Ovary (tissue), 9 donors: ENCODE results near the gene FPR1. TPM values are rescaled to one million over a fixed set of nuclear protein-coding genes. Genes with fewer than 3 reads are reported as not detected.
A peak's percentile ranks its signal among the peaks of the same experiment; 100 is the strongest.

Experiments
- DNase-seq, 5 donors: peaks; one replicate each; pipeline ENCODE4 v3.0.0-alpha.2; 2019 to 2020
- H3K27ac ChIP-seq, 2 donors: fragments of 200-600 bp; one replicate each; pipeline versions ENCODE4 v1.5.1 to v1.8.0; 2019 to 2022
- H3K27me3 ChIP-seq: fragments of 200-600 bp; one replicate; pipeline ENCODE4 v1.8.0; 2022
- H3K36me3 ChIP-seq: fragments of 200-600 bp; sonication (generic); one replicate; pipeline ENCODE4 v1.5.1; 2019
- H3K4me1 ChIP-seq: one replicate; pipeline ENCODE4 v1.8.1; 2013; ENCODE audit warnings: mild to moderate bottlenecking, moderate library complexity; ENCODE audit not compliant: insufficient read depth
- H3K4me3 ChIP-seq: fragments of 200-600 bp; sonication (generic); one replicate; pipeline ENCODE4 v1.5.1; 2017
- H3K9me3 ChIP-seq, 2 donors: fragments of 200-600 bp in 1 of 2; sonication (generic) in 1 of 2; one replicate each; pipeline versions ENCODE4 v1.5.1 to v1.8.1; 2013 to 2019; ENCODE audit warnings: mild to moderate bottlenecking in 1 of 2, moderate library complexity in 1 of 2
- CTCF ChIP-seq, 3 donors: fragments of 450-650 bp in 2 of 3; fragments of 200-600 bp in 1 of 3; IDR thresholded peaks; one replicate each; pipeline versions ENCODE4 v1.5.1 to v1.8.0; 2016 to 2022; ENCODE audit warnings: antibody characterized with exemption in 3 of 3, mild to moderate bottlenecking in 1 of 3
- EP300 ChIP-seq: sonication (generic); formaldehyde crosslinking; IDR thresholded peaks from one replicate; pipeline ENCODE4 v1.6.1; 2017; ENCODE audit warnings: antibody characterized with exemption
- POLR2A ChIP-seq: fragments of 450-650 bp; IDR thresholded peaks from one replicate; pipeline ENCODE4 v1.6.1; 2017; ENCODE audit warnings: antibody characterized with exemption, mild to moderate bottlenecking, moderate library complexity
- whole genome bisulfite sequencing, 3 donors: extraction: QIAGEN DNeasy Blood & Tissue Kit in 1 of 3; methylation state at CpG; one replicate each; pipeline versions ENCODE4 v1.1.5 to v1.1.7; 2013 to 2017; 5-methylcytosine and 5-hydroxymethylcytosine counted together
- intact Hi-C, 4 donors: fragments of 100-400 bp; cut with DNase I; formaldehyde crosslinking; loops; one replicate each; pipeline versions ENCODE4 v1.11.0 to v1.15.1; 2022 to 2023
- polyA plus RNA-seq, 2 donors: library from polyadenylated mRNA; stranded (reverse); fragments of 200-250 nt in 1 of 2; fragments of 350-450 nt in 1 of 2; fragmentation: Illumina TruSeq in 1 of 2; extraction: RNeasy Lipid Tissue Mini Kit (QIAGEN cat#74804) in 1 of 2; gene quantifications; one replicate each; pipeline ENCODE4 v1.2.3, GENCODE V29; 2013 to 2014
- total RNA-seq, 7 donors: library from RNA; depleted of rRNA in 2 of 7; stranded (reverse); fragments of >200 nt in 2 of 7; fragmentation: NEBNext Ultra II Directional in 3 of 7; extraction: Animal tissue kit (Norgen Biotek cat#: 25700) in 3 of 7; gene quantifications; one replicate each; pipeline versions ENCODE4 v1.1.0 to v1.2.4, GENCODE V29; 2016 to 2023
- donor health status: DM: no; HTN: no; CAD: no; lungs with moderate emphysema.
- donor health status: DM: no; HTN: no; CAD: no.
- donor health status: Bipolar disorder and iron deficiency.
- donor health status: DM: yes; HTN: yes; CAD: no.
- donor health status: DM: no; HTN: no; CAD: no.
- donor health status: DM: yes; HTN: yes; CAD: no.

FPR1 gene
- total and polyA plus RNA-seq, 9 donors = 1.1 to 18.2 (median 3.6) TPM

DNA sequence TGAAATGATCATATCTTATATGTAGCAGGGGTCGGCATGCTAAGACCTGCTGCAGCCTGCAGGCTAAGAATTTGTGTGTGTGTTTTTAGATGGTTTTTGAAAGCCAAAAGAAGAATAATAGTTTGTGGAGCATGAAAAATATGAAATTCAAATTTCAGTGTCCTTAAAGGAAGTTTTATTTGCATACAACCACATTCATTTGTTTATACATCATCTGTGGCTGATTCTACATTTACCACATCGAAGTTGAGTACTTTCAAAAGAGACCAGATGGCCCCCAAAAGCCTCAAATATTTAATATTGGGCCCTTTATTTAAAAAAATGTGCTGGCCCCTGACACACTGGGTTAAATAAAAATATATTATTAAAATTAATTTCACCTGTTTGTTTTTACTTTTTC lies 29.2 kb downstream of the FPR1 start:
- Histone ChIP-seq H3K9me3 (no peaks in the 10 kb centered on the region), H3K36me3 (no peaks in the 10 kb centered on the region), H3K27me3 (no peaks in the 10 kb centered on the region), H3K27ac (no peak overlapping the region), H3K4me3 (no peak overlapping the region), H3K4me1 (peaks cover 6% of the 10 kb centered on the region)
- no peak for DNase-seq
- WGBS, 3 donors = 74 to 79% (median 75%) methylated on average over 2 of the region's 2 CpGs
- intact Hi-C loops = no loop called here
- TF ChIP-seq EP300 = no peak
- TF ChIP-seq POLR2A = no peak
- TF ChIP-seq CTCF (IDR thresholded peaks at IDR 0.05) = no peak

DNA sequence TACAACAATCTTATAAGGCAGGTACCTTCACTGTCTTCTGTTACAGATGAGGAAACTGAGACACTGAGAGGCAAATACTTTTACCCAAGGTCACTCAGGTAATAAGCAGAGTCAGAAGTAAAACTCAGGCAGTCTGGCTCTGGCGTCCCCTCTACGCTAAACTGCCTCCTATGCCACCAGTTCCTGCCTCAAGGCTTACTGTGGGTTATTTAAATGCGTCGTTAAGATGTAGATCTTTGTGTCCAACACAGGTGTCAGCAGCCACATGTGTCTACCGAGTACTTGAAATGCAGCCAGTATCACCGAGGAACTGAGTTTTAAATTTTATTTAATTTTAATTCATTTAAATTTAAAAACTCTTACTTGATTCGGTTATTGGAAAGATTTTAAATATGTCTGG lies 29.8 kb downstream of the FPR1 start:
- no peaks in the 10 kb centered on the region for H3K36me3 ChIP-seq
- DNase-seq = no peak
- no peak overlapping the region for H3K4me3 ChIP-seq
- intact Hi-C loops = no loop called here
- no peak overlapping the region for H3K27ac ChIP-seq
- TF ChIP-seq POLR2A (no peak), EP300 (no peak), CTCF (IDR thresholded peaks at IDR 0.05) (no peak)
- H3K27me3 ChIP-seq = no peaks in the 10 kb centered on the region
- H3K4me1 ChIP-seq = peaks cover 6% of the 10 kb centered on the region
- 79 to 81% (median 80%) methylated on average over 7 of the region's 7 CpGs for WGBS, 3 donors
- no peaks in the 10 kb centered on the region for H3K9me3 ChIP-seq

GRCh38 chr19:51719251-51719988 lies 32.3 kb downstream of the FPR1 start:
- 4 to 7% (median 6%) methylated on average over 78 to 83 of the region's 83 CpGs for WGBS, 3 donors
- H3K9me3 ChIP-seq = no peaks in the 10 kb centered on the region
- intact Hi-C loops = loop anchor here in 1 of 4 donors (10.0 kb wide), 1 partner anchor 55 kb away; no protein-coding TSS in a partner anchor
- H3K36me3 ChIP-seq = no peaks in the 10 kb centered on the region
- H3K27me3 ChIP-seq = no peaks in the 10 kb centered on the region
- peak in 2 of 5 donors; percentile 37 to 52 for DNase-seq
- H3K4me1 ChIP-seq = peaks cover 5% of the 10 kb centered on the region
- TF ChIP-seq EP300 (no peak), CTCF (IDR thresholded peaks at IDR 0.05) (no peak), POLR2A (no peak)
- H3K4me3 ChIP-seq = peak overlapping the region; percentile 35
- peak overlapping the region in 1 of 2 donors; percentile 22 for H3K27ac ChIP-seq

DNA sequence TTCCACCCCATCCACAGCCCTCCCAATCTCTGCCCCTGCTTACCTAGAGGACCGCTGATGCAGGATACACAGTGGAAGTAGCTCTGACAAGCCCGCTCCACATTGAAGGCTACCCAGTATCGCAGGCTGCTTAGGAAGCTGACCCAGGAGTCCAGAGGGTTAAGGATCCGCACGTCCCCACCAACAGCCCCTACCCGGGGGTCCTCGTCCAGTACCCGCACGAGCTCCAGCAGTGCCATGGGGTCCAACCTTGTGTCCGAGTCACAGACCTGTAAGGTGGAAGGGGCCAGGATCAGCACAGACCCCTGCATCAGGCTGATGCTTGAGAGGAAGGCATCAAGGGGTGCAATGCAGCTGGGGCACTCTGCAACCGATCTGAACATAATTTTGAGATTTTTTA lies 34.8 kb downstream of the FPR1 start:
- peaks cover 5% of the 10 kb centered on the region for H3K4me1 ChIP-seq
- H3K27ac ChIP-seq = no peak overlapping the region
- intact Hi-C loops = loop anchor here in 1 of 4 donors (10.0 kb wide), 1 partner anchor 58 kb away; no protein-coding TSS in a partner anchor
- 84 to 89% (median 87%) methylated on average over 11 of the region's 11 CpGs for WGBS, 3 donors
- H3K36me3 ChIP-seq = no peaks in the 10 kb centered on the region
- DNase-seq = no peak
- TF ChIP-seq EP300 = no peak
- TF ChIP-seq POLR2A = no peak
- TF ChIP-seq CTCF (IDR thresholded peaks at IDR 0.05) = no peak
- H3K9me3 ChIP-seq = no peaks in the 10 kb centered on the region
- no peak overlapping the region for H3K4me3 ChIP-seq
- H3K27me3 ChIP-seq = no peaks in the 10 kb centered on the region
